ENCODE data around the gene RREB1. TPM values are rescaled to one million over a fixed set of nuclear protein-coding genes. Genes with fewer than 3 reads are reported as not detected.

The RREB1 gene
- total RNA-seq, 1 donor from 2014 or later: 41.8 TPM

DNA sequence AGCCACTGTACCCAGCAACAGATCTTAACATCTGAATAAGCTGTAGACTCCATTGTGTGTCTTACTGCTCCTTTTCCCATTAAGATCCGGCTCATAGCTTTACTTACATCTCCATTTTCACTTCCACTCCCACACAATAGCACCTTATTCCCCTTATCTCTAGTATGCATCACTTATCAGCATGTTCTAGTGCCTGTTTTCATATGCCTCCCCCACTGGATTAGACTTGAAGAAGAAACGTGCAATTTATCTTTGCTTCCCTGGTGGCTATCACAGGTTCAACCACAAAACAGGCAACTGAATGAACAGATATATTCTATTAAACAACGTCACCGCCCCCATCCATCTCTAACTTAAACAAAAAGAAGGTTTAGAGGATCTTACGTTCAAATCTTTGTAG lies 193.2 kb downstream of the RREB1 start:
- H3K4me1 ChIP-seq (ENCODE audit: insufficient read depth, low read length): no peaks in the 10 kb centered on the region
- no peak overlapping the region for H3K4me3 ChIP-seq (ENCODE audit: insufficient read depth, low read depth, low read length)
- H3K27me3 ChIP-seq (ENCODE audit: insufficient read depth, low read length): no peaks in the 10 kb centered on the region
- no peak overlapping the region for H2AFZ ChIP-seq (ENCODE audit: low read depth, low read length)
- H3K27me3 Mint-ChIP-seq (ENCODE audit: low read depth, unreplicated experiment): no peaks in the 10 kb centered on the region
- peaks cover 72% of the 10 kb centered on the region for H4K20me1 ChIP-seq (ENCODE audit: insufficient read depth, low read length)
- H3K4me1 Mint-ChIP-seq (ENCODE audit: low read depth, unreplicated experiment): no peaks in the 10 kb centered on the region
- peaks cover 69% of the 10 kb centered on the region for H3K79me2 ChIP-seq (ENCODE audit: insufficient read depth, low read length)
- peaks cover 66% of the 10 kb centered on the region for H3K36me3 ChIP-seq (ENCODE audit: insufficient read depth, low read length)
- no peak overlapping the region for H3K9ac ChIP-seq (ENCODE audit: low read length)
- TF ChIP-seq, protein P1, sequence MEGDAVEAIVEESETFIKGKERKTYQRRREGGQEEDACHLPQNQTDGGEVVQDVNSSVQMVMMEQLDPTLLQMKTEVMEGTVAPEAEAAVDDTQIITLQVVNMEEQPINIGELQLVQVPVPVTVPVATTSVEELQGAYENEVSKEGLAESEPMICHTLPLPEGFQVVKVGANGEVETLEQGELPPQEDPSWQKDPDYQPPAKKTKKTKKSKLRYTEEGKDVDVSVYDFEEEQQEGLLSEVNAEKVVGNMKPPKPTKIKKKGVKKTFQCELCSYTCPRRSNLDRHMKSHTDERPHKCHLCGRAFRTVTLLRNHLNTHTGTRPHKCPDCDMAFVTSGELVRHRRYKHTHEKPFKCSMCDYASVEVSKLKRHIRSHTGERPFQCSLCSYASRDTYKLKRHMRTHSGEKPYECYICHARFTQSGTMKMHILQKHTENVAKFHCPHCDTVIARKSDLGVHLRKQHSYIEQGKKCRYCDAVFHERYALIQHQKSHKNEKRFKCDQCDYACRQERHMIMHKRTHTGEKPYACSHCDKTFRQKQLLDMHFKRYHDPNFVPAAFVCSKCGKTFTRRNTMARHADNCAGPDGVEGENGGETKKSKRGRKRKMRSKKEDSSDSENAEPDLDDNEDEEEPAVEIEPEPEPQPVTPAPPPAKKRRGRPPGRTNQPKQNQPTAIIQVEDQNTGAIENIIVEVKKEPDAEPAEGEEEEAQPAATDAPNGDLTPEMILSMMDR (IDR thresholded peaks at IDR 0.05; ENCODE audit: insufficient read depth, low read depth, low read length): no peak
- no peak for TF ChIP-seq EZH2 (IDR thresholded peaks at IDR 0.05; ENCODE audit: insufficient read depth, low read length)
- no peak overlapping the region for H3K27ac Mint-ChIP-seq (ENCODE audit: unreplicated experiment)
- no peak overlapping the region for H3K27ac ChIP-seq (ENCODE audit: low read depth, low read length)
- FAIRE-seq (no peak), DNase-seq (ENCODE audit: low read depth) (no peak)
- no peak overlapping the region for H3K4me3 Mint-ChIP-seq (ENCODE audit: unreplicated experiment)
- H3K9me3 Mint-ChIP-seq (ENCODE audit: unreplicated experiment): no peaks in the 10 kb centered on the region
- no peak overlapping the region for H3K4me2 ChIP-seq (ENCODE audit: low read length)
- H3K36me3 Mint-ChIP-seq (ENCODE audit: low read depth, unreplicated experiment): peaks cover 11% of the 10 kb centered on the region
- H3K9me3 ChIP-seq (ENCODE audit: insufficient read depth, low read depth, low read length): no peaks in the 10 kb centered on the region

Other genes starting within 250 kb of the RREB1 start
- 289 and 310 TPM in 2 replicates for gene SSR1, start 205.2 kb downstream of the RREB1 start, total RNA-seq